ENCODE measurements around the gene KCNJ8.

GRCh38 chr12:21819678-21820077, 45.2 kb upstream of the KCNJ8 start:
- no peak for TF ChIP-seq REST (IDR thresholded peaks at IDR 0.05; ENCODE audit: low read depth, low read length)
- no peak for TF ChIP-seq JUND (IDR thresholded peaks at IDR 0.05; ENCODE audit: low read depth, low read length)
- no peak for TF ChIP-seq MAX (IDR thresholded peaks at IDR 0.05; ENCODE audit: low read depth, low read length)
- no peak for TF ChIP-seq PBX3 (IDR thresholded peaks at IDR 0.05; ENCODE audit: insufficient replicate concordance, low read depth, low read length)
- TF ChIP-seq EZH2 (IDR thresholded peaks at IDR 0.05; ENCODE audit: borderline replicate concordance, control insufficient read depth, low read depth, low read length) = no peak
- TF ChIP-seq ZNF687 (IDR thresholded peaks at IDR 0.05) = no peak
